ENCODE results near the gene EDC4. TPM values are rescaled to one million over a fixed set of nuclear protein-coding genes. Genes with fewer than 3 reads are reported as not detected.

The EDC4 gene
- total and polyA plus RNA-seq, 9 of the 15 experiments (the other 6 are each of a cell fraction or from before 2014, with no cell fraction given) = 1.1 to 131 (median 74.0) TPM

DNA sequence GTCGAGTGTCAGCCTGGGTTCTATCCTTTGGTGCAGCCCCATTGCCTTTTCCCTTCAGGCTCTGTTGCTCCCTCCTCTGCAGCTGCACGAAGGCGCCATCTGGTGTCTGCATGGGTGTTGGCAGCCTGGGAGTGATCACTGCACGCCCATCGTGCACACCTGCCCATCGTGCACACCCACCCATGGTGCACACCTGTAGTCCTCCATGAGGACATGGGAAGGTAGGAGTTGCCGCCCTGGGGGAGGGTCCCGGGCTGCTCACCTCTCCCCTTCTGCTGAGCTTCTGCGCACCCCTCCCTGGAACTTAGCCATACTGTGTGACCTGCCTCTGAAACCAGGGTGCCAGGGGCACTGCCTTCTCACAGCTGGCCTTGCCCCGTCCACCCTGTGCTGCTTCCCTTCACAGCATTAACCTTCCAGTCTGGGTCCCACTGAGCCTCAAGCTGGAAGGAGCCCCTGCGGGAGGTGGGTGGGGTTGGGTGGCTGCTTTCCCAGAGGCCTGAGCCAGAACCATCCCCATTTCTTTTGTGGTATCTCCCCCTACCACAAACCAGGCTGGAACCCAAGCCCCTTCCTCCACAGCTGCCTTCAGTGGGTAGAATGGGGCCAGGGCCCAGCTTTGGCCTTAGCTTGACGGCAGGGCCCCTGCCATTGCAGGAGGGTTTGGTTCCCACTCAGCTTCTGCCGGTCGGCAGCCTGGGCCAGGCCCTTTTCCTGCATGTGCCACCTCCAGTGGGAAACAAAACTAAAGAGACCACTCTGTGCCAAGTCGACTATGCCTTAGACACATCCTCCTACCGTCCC lies 55.9 kb downstream of the EDC4 start (continued):
- TF ChIP-seq, protein P1, sequence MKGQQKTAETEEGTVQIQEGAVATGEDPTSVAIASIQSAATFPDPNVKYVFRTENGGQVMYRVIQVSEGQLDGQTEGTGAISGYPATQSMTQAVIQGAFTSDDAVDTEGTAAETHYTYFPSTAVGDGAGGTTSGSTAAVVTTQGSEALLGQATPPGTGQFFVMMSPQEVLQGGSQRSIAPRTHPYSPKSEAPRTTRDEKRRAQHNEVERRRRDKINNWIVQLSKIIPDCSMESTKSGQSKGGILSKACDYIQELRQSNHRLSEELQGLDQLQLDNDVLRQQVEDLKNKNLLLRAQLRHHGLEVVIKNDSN (CRISPR knock-in tag; IDR thresholded peaks at IDR 0.05) = 0 out of 2 replicates have a peak, but pooled peaks have one; percentile 29
- TF ChIP-seq, protein P2, sequence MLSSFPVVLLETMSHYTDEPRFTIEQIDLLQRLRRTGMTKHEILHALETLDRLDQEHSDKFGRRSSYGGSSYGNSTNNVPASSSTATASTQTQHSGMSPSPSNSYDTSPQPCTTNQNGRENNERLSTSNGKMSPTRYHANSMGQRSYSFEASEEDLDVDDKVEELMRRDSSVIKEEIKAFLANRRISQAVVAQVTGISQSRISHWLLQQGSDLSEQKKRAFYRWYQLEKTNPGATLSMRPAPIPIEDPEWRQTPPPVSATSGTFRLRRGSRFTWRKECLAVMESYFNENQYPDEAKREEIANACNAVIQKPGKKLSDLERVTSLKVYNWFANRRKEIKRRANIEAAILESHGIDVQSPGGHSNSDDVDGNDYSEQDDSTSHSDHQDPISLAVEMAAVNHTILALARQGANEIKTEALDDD (IDR thresholded peaks at IDR 0.05) = no peak
- TF ChIP-seq PHTF2 (CRISPR knock-in tag; IDR thresholded peaks at IDR 0.05) (no peak), SMAD1 (IDR thresholded peaks at IDR 0.05; ENCODE audit: low read depth, low read length, partially characterized antibody) (no peak), CXXC5 (CRISPR knock-in tag; IDR thresholded peaks at IDR 0.05) (0 out of 2 replicates have a peak, but pooled peaks have one; percentile 11), ARID2 (IDR thresholded peaks at IDR 0.05) (peak; percentile 88; the same call in 1 of the 2 replicates), RBFOX2 (IDR thresholded peaks at IDR 0.05; ENCODE audit: low read depth, low read length) (0 out of 2 replicates have a peak, but pooled peaks have one; percentile 15), POLR2G (IDR thresholded peaks at IDR 0.05; ENCODE audit: low read depth, low read length) (peak; percentile 39; the same call in 1 of the 2 replicates), FOS (IDR thresholded peaks at IDR 0.05; ENCODE audit: extremely low read depth, insufficient read length) (no peak), POU5F1 (IDR thresholded peaks at IDR 0.05; ENCODE audit: borderline replicate concordance, low read depth, low read length, partially characterized antibody) (peak; percentile 22)
- TF ChIP-seq, protein P3, sequence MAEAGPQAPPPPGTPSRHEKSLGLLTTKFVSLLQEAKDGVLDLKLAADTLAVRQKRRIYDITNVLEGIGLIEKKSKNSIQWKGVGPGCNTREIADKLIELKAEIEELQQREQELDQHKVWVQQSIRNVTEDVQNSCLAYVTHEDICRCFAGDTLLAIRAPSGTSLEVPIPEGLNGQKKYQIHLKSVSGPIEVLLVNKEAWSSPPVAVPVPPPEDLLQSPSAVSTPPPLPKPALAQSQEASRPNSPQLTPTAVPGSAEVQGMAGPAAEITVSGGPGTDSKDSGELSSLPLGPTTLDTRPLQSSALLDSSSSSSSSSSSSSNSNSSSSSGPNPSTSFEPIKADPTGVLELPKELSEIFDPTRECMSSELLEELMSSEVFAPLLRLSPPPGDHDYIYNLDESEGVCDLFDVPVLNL (CRISPR knock-in tag; IDR thresholded peaks at IDR 0.05; ENCODE audit: low read depth) = no peak
- TF ChIP-seq, protein P4, sequence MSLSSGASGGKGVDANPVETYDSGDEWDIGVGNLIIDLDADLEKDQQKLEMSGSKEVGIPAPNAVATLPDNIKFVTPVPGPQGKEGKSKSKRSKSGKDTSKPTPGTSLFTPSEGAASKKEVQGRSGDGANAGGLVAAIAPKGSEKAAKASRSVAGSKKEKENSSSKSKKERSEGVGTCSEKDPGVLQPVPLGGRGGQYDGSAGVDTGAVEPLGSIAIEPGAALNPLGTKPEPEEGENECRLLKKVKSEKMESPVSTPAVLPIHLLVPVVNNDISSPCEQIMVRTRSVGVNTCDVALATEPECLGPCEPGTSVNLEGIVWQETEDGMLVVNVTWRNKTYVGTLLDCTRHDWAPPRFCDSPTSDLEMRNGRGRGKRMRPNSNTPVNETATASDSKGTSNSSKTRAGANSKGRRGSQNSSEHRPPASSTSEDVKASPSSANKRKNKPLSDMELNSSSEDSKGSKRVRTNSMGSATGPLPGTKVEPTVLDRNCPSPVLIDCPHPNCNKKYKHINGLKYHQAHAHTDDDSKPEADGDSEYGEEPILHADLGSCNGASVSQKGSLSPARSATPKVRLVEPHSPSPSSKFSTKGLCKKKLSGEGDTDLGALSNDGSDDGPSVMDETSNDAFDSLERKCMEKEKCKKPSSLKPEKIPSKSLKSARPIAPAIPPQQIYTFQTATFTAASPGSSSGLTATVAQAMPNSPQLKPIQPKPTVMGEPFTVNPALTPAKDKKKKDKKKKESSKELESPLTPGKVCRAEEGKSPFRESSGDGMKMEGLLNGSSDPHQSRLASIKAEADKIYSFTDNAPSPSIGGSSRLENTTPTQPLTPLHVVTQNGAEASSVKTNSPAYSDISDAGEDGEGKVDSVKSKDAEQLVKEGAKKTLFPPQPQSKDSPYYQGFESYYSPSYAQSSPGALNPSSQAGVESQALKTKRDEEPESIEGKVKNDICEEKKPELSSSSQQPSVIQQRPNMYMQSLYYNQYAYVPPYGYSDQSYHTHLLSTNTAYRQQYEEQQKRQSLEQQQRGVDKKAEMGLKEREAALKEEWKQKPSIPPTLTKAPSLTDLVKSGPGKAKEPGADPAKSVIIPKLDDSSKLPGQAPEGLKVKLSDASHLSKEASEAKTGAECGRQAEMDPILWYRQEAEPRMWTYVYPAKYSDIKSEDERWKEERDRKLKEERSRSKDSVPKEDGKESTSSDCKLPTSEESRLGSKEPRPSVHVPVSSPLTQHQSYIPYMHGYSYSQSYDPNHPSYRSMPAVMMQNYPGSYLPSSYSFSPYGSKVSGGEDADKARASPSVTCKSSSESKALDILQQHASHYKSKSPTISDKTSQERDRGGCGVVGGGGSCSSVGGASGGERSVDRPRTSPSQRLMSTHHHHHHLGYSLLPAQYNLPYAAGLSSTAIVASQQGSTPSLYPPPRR (CRISPR knock-in tag; IDR thresholded peaks at IDR 0.05; ENCODE audit: borderline replicate concordance) = no peak
- TF ChIP-seq, protein P5, sequence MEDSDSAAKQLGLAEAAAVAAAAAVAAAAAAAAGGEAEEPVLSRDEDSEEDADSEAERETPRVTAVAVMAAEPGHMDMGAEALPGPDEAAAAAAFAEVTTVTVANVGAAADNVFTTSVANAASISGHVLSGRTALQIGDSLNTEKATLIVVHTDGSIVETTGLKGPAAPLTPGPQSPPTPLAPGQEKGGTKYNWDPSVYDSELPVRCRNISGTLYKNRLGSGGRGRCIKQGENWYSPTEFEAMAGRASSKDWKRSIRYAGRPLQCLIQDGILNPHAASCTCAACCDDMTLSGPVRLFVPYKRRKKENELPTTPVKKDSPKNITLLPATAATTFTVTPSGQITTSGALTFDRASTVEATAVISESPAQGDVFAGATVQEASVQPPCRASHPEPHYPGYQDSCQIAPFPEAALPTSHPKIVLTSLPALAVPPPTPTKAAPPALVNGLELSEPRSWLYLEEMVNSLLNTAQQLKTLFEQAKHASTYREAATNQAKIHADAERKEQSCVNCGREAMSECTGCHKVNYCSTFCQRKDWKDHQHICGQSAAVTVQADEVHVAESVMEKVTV (CRISPR knock-in tag; IDR thresholded peaks at IDR 0.05) = peak; percentile 76
- TF ChIP-seq, protein P6, sequence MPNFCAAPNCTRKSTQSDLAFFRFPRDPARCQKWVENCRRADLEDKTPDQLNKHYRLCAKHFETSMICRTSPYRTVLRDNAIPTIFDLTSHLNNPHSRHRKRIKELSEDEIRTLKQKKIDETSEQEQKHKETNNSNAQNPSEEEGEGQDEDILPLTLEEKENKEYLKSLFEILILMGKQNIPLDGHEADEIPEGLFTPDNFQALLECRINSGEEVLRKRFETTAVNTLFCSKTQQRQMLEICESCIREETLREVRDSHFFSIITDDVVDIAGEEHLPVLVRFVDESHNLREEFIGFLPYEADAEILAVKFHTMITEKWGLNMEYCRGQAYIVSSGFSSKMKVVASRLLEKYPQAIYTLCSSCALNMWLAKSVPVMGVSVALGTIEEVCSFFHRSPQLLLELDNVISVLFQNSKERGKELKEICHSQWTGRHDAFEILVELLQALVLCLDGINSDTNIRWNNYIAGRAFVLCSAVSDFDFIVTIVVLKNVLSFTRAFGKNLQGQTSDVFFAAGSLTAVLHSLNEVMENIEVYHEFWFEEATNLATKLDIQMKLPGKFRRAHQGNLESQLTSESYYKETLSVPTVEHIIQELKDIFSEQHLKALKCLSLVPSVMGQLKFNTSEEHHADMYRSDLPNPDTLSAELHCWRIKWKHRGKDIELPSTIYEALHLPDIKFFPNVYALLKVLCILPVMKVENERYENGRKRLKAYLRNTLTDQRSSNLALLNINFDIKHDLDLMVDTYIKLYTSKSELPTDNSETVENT (CRISPR knock-in tag; IDR thresholded peaks at IDR 0.05) = no peak
